Measurements from ENCODE around the gene CLEC2A. TPM values are rescaled to one million over a fixed set of nuclear protein-coding genes. Genes with fewer than 3 reads are reported as not detected.

CLEC2A gene
- total and polyA plus RNA-seq, 11 donors = not detected

- Histone ChIP-seq H3K36me3 (no peaks in the 10 kb centered on the region), H3K27me3 (peaks cover 0 to 15% (median 0%) of the 10 kb centered on the region in 9 donors), H3K9me3 (no peaks in the 10 kb centered on the region), H3K27ac (no peak overlapping the region), H3K4me1 (no peaks in the 10 kb centered on the region), H3K4me3 (no peak overlapping the region)
- ATAC-seq (no peak), DNase-seq (no peak)
- intact Hi-C loops (cut with DNase I) = no loop called here
- 89 to 92% (median 89%) methylated on average over 2 of the region's 2 CpGs for WGBS, 4 donors
- TF ChIP-seq CTCF (IDR thresholded peaks at IDR 0.05) (no peak), POLR2A (IDR thresholded peaks at IDR 0.05) (no peak)
Measured at GRCh38 chr12:9935026-9935425, 2.9 kb upstream of the CLEC2A start.

GRCh38 chr12:9933958-9934357 lies 1.8 kb upstream of the CLEC2A start:
- ATAC-seq = no peak
- 55 to 91% (median 81%) methylated on average over 2 of the region's 2 CpGs for WGBS, 4 donors

GRCh38 chr12:9931245-9931644 lies 925 bp downstream of the CLEC2A start:
- DNase-seq (no peak), ATAC-seq (no peak)
- H3K27ac ChIP-seq = no peak overlapping the region
- H3K9me3 ChIP-seq = no peaks in the 10 kb centered on the region
- whole genome bisulfite sequencing, 4 donors = 59 to 72% (median 70%) methylated on average over 3 of the region's 3 CpGs
- no peak overlapping the region for H3K4me3 ChIP-seq
- H3K36me3 ChIP-seq = no peaks in the 10 kb centered on the region
- no peaks in the 10 kb centered on the region for H3K27me3 ChIP-seq
- intact Hi-C loops (cut with DNase I) = no loop called here
- H3K4me1 ChIP-seq = no peaks in the 10 kb centered on the region
- no peak for TF ChIP-seq CTCF (IDR thresholded peaks at IDR 0.05)
- no peak for TF ChIP-seq POLR2A (IDR thresholded peaks at IDR 0.05)

More at GRCh38 chr12:9933958-9934357, 1.8 kb upstream of the CLEC2A start:
- H3K36me3 ChIP-seq = no peaks in the 10 kb centered on the region
- H3K4me1 ChIP-seq = no peaks in the 10 kb centered on the region
- DNase-seq = no peak
- intact Hi-C loops (cut with DNase I) = no loop called here
- H3K27ac ChIP-seq = no peak overlapping the region
- TF ChIP-seq CTCF (IDR thresholded peaks at IDR 0.05) (no peak), POLR2A (IDR thresholded peaks at IDR 0.05) (no peak)
- no peaks in the 10 kb centered on the region for H3K9me3 ChIP-seq
- H3K27me3 ChIP-seq = peaks cover 0 to 6% (median 0%) of the 10 kb centered on the region in 9 donors
- H3K4me3 ChIP-seq = no peak overlapping the region

DNA sequence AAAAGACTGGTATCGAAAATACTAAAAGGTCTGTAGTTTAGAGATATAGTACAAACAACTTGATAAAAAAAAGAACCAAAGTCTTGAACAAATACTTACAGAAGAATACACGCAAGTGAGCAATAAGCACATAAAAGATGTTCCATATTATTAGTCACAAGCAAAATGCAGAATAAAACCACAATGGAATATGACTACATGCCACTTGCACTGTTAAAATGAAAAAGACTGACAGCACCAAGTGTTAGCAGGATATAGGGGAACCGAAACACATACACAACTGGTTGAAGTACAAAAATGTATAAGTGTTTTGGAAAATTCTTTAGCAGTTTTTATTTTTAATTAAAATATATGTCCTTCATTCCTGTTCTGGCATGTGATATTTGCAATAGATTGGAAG lies 3.6 kb downstream of the CLEC2A start:
- H3K4me3 ChIP-seq = no peak overlapping the region
- no peak for ATAC-seq
- H3K27ac ChIP-seq = no peak overlapping the region
- H3K27me3 ChIP-seq = no peaks in the 10 kb centered on the region
- intact Hi-C loops (cut with DNase I) = loop anchor here in 8 of 10 donors (5.0 to 10.0 kb wide), 5 partner anchors 111 to 181 kb away; no protein-coding TSS in a partner anchor
- H3K36me3 ChIP-seq = no peaks in the 10 kb centered on the region
- no peak for DNase-seq
- no peaks in the 10 kb centered on the region for H3K9me3 ChIP-seq
- H3K4me1 ChIP-seq = no peaks in the 10 kb centered on the region
- TF ChIP-seq CTCF (IDR thresholded peaks at IDR 0.05) (no peak), POLR2A (IDR thresholded peaks at IDR 0.05) (no peak)
- WGBS, 4 donors = 88 to 96% (median 92%) methylated on average over 3 of the region's 3 CpGs

Data from heart left ventricle (tissue), 16 donors.